Measurements from ENCODE around the gene ELAVL4.

ELAVL4 gene

DNA sequence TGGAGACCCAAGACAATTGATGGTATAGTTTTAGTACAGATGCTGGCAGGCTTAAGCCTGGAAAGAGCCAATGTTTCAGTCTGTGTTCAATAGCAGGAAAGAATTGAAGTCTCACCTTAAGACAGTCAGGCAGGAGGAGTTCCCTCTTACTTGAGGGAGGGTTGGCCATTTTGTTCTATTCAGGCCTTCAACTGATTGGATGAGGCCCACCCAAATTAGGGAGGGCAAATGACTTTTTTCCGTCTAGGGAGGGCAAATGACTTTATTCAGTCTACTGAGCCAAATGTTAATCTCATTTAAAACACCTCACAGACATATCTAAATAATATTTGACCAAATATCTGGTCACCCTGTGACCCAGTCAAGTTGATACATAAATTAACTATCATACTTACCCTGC, 31.4 kb upstream of the ELAVL4 start:
- Histone ChIP-seq H3K27ac (ENCODE audit: low read length, poor library complexity, severe bottlenecking) (no peak overlapping the region), H2AK5ac (ENCODE audit: low read length, severe bottlenecking) (no peak overlapping the region), H3K4me2 (ENCODE audit: low read length, poor library complexity, severe bottlenecking) (no peak overlapping the region), H2BK12ac (ENCODE audit: low read length in 2 of 2) (no peak overlapping the region), H3K23ac (ENCODE audit: low read length in 2 of 2) (no peak overlapping the region), H3K4ac (ENCODE audit: low read depth in 1 of 2, low read length in 2 of 2) (no peak overlapping the region), H3K79me1 (replicated peaks; ENCODE audit: low read length, poor library complexity, severe bottlenecking) (no peaks in the 10 kb centered on the region), H2BK120ac (ENCODE audit: low read depth, low read length) (no peak overlapping the region), H4K91ac (ENCODE audit: low read length) (no peak overlapping the region), H3K14ac (ENCODE audit: low read length in 2 of 2) (no peak overlapping the region), H3K9ac (ENCODE audit: low read length) (no peak overlapping the region), H3K4me3 (ENCODE audit: insufficient read depth in 1 of 2, low read depth in 1 of 2, low read length in 2 of 2) (no peak overlapping the region), H2BK5ac (ENCODE audit: low read depth, low read length, poor library complexity, severe bottlenecking) (no peak overlapping the region), H3K4me1 (ENCODE audit: control insufficient read depth, insufficient read depth, low read depth, low read length) (no peaks in the 10 kb centered on the region), H3K36me3 (ENCODE audit: control insufficient read depth in 1 of 2, insufficient read depth in 2 of 2, low read depth in 1 of 2, low read length in 2 of 2) (no peaks in the 10 kb centered on the region), H2AFZ (ENCODE audit: low read depth, low read length) (no peak overlapping the region), H2BK15ac (ENCODE audit: low read depth, poor library complexity, severe bottlenecking) (no peak overlapping the region), H4K8ac (ENCODE audit: low read length) (no peak overlapping the region), H3K18ac (ENCODE audit: low read depth in 1 of 2, low read length in 2 of 2) (no peak overlapping the region), H3K27me3 (ENCODE audit: control insufficient read depth in 1 of 2, insufficient read depth in 1 of 2, low read length in 2 of 2) (peaks cover 0 to 2% of the 10 kb centered on the region in 2 experiments), H3K9me3 (ENCODE audit: control insufficient read depth, low read length) (no peaks in the 10 kb centered on the region)
- 36% methylated on average over 1 of the region's 1 CpG for WGBS
- no peak for DNase-seq

DNA sequence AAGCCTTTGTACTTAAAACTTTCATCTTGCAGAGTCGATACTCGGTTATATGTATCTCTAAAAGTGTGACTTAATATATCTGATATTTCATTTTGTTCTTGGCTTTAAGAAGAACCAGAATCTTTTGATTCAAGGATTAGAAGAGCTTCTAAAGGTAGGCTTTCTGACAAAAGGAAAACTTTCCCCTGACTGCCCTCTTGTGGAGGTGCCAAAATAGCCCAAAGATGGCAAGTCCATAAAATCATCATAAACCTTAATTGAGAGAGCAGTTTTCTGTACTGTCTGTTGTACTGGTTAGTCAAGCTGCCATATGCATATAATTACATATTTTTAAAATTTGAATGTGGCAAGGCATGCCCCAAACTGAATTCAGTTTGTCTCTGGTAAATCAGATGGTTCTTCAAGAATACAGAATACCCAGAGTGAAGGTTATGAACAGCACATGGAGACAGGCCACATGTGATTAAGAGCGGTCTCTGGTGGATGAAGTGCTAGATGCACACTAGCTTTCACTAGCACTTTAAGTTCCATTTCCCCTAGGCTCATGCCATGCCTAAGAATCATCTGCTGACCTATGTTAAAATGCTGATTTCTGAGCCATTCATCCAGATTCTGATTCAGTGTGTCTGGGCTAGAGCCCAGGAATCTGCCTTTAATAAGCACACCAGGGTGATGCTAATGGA, 27.7 kb upstream of the ELAVL4 start:
- H4K8ac ChIP-seq (ENCODE audit: low read length): no peak overlapping the region
- no peak overlapping the region for H4K91ac ChIP-seq (ENCODE audit: low read length)
- H3K4ac ChIP-seq (ENCODE audit: low read depth in 1 of 2, low read length in 2 of 2): no peak overlapping the region
- H2AFZ ChIP-seq (ENCODE audit: low read depth, low read length): no peak overlapping the region
- H3K23ac ChIP-seq (ENCODE audit: low read length in 2 of 2): no peak overlapping the region
- H2BK15ac ChIP-seq (ENCODE audit: low read depth, poor library complexity, severe bottlenecking): no peak overlapping the region
- no peak for DNase-seq
- H3K18ac ChIP-seq (ENCODE audit: low read depth in 1 of 2, low read length in 2 of 2): no peak overlapping the region
- H3K36me3 ChIP-seq (ENCODE audit: control insufficient read depth in 1 of 2, insufficient read depth in 2 of 2, low read depth in 1 of 2, low read length in 2 of 2): no peaks in the 10 kb centered on the region
- H3K4me2 ChIP-seq (ENCODE audit: low read length, poor library complexity, severe bottlenecking): no peak overlapping the region
- H2BK12ac ChIP-seq (ENCODE audit: low read length in 2 of 2): no peak overlapping the region
- H3K9me3 ChIP-seq (ENCODE audit: control insufficient read depth, low read length): no peaks in the 10 kb centered on the region
- H3K79me1 ChIP-seq (replicated peaks; ENCODE audit: low read length, poor library complexity, severe bottlenecking): no peaks in the 10 kb centered on the region
- no peak overlapping the region for H2BK120ac ChIP-seq (ENCODE audit: low read depth, low read length)
- no peak overlapping the region for H3K4me3 ChIP-seq (ENCODE audit: insufficient read depth in 1 of 2, low read depth in 1 of 2, low read length in 2 of 2)
- H3K27ac ChIP-seq (ENCODE audit: low read length, poor library complexity, severe bottlenecking): no peak overlapping the region
- H3K14ac ChIP-seq (ENCODE audit: low read length in 2 of 2): no peak overlapping the region
- 60% methylated on average over 1 of the region's 3 CpGs for WGBS
- H3K9ac ChIP-seq (ENCODE audit: low read length): no peak overlapping the region
- H2AK5ac ChIP-seq (ENCODE audit: low read length, severe bottlenecking): no peak overlapping the region
- peaks cover 0 to 2% of the 10 kb centered on the region in 2 experiments for H3K27me3 ChIP-seq (ENCODE audit: control insufficient read depth in 1 of 2, insufficient read depth in 1 of 2, low read length in 2 of 2)
- no peaks in the 10 kb centered on the region for H3K4me1 ChIP-seq (ENCODE audit: control insufficient read depth, insufficient read depth, low read depth, low read length)
- H2BK5ac ChIP-seq (ENCODE audit: low read depth, low read length, poor library complexity, severe bottlenecking): no peak overlapping the region

DNA sequence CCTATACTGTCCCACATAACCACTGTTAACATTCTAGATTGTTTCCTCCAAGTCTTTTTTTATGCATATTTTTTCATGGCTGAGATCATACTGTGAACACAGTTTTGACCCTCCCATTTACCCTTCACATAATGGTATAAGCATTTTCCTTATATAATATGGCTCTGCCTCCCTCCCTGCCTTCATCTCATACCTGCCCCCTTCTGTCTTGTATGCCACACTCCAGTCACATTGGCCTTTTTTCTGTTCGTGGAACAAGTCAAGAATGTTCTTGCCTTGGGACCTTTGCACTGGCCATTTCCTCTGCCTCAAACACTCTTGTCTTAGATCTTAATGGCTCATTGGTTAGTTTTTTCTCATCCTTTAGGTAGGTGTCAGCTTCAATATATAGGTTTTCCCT, 24.3 kb upstream of the ELAVL4 start:
- H3K18ac ChIP-seq (ENCODE audit: low read depth in 1 of 2, low read length in 2 of 2): no peak overlapping the region
- H2BK5ac ChIP-seq (ENCODE audit: low read depth, low read length, poor library complexity, severe bottlenecking): no peak overlapping the region
- H2BK15ac ChIP-seq (ENCODE audit: low read depth, poor library complexity, severe bottlenecking): no peak overlapping the region
- H3K14ac ChIP-seq (ENCODE audit: low read length in 2 of 2): no peak overlapping the region
- H3K4ac ChIP-seq (ENCODE audit: low read depth in 1 of 2, low read length in 2 of 2): no peak overlapping the region
- H2AFZ ChIP-seq (ENCODE audit: low read depth, low read length): no peak overlapping the region
- no peaks in the 10 kb centered on the region for H3K9me3 ChIP-seq (ENCODE audit: control insufficient read depth, low read length)
- no peaks in the 10 kb centered on the region for H3K27me3 ChIP-seq (ENCODE audit: control insufficient read depth in 1 of 2, insufficient read depth in 1 of 2, low read length in 2 of 2)
- H4K8ac ChIP-seq (ENCODE audit: low read length): no peak overlapping the region
- H3K79me1 ChIP-seq (replicated peaks; ENCODE audit: low read length, poor library complexity, severe bottlenecking): no peaks in the 10 kb centered on the region
- no peak overlapping the region for H2BK120ac ChIP-seq (ENCODE audit: low read depth, low read length)
- no peak for DNase-seq
- no peak overlapping the region for H2BK12ac ChIP-seq (ENCODE audit: low read length in 2 of 2)
- no peak overlapping the region for H3K9ac ChIP-seq (ENCODE audit: low read length)
- no peak overlapping the region for H3K4me2 ChIP-seq (ENCODE audit: low read length, poor library complexity, severe bottlenecking)
- H2AK5ac ChIP-seq (ENCODE audit: low read length, severe bottlenecking): no peak overlapping the region
- WGBS: 56% methylated on average over 1 of the region's 1 CpG
- no peak overlapping the region for H4K91ac ChIP-seq (ENCODE audit: low read length)
- no peaks in the 10 kb centered on the region for H3K4me1 ChIP-seq (ENCODE audit: control insufficient read depth, insufficient read depth, low read depth, low read length)
- no peaks in the 10 kb centered on the region for H3K36me3 ChIP-seq (ENCODE audit: control insufficient read depth in 1 of 2, insufficient read depth in 2 of 2, low read depth in 1 of 2, low read length in 2 of 2)
- no peak overlapping the region for H3K4me3 ChIP-seq (ENCODE audit: insufficient read depth in 1 of 2, low read depth in 1 of 2, low read length in 2 of 2)
- no peak overlapping the region for H3K23ac ChIP-seq (ENCODE audit: low read length in 2 of 2)
- no peak overlapping the region for H3K27ac ChIP-seq (ENCODE audit: low read length, poor library complexity, severe bottlenecking)

DNA sequence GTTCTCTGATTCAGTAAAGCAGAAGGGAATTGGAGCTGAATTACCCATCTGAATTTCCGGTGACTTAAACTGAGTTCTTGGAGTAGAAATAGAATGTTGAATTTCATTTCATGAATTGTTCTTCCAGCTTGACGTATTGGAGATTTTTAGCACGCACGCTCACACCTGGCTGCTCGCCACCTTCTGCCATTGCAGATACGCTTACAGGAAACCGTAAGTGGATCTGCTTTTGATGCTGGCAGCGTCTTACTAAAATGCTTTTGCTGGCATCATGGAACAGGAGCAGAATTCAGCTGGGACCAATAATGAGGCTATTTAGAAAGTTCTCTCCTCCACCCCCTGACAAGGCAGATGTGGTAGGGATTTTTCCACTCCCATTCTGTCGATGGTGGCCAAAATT, 17.7 kb upstream of the ELAVL4 start:
- H3K36me3 ChIP-seq (ENCODE audit: control insufficient read depth in 1 of 2, insufficient read depth in 2 of 2, low read depth in 1 of 2, low read length in 2 of 2): no peaks in the 10 kb centered on the region
- H3K18ac ChIP-seq (ENCODE audit: low read depth in 1 of 2, low read length in 2 of 2): no peak overlapping the region
- H3K4me2 ChIP-seq (ENCODE audit: low read length, poor library complexity, severe bottlenecking): no peak overlapping the region
- no peak overlapping the region for H3K23ac ChIP-seq (ENCODE audit: low read length in 2 of 2)
- H2BK15ac ChIP-seq (ENCODE audit: low read depth, poor library complexity, severe bottlenecking): no peak overlapping the region
- no peak overlapping the region for H2BK12ac ChIP-seq (ENCODE audit: low read length in 2 of 2)
- DNase-seq: no peak
- H3K4me3 ChIP-seq (ENCODE audit: insufficient read depth in 1 of 2, low read depth in 1 of 2, low read length in 2 of 2): no peak overlapping the region
- no peak overlapping the region for H2BK120ac ChIP-seq (ENCODE audit: low read depth, low read length)
- no peak overlapping the region for H3K4ac ChIP-seq (ENCODE audit: low read depth in 1 of 2, low read length in 2 of 2)
- H4K91ac ChIP-seq (ENCODE audit: low read length): no peak overlapping the region
- no peak overlapping the region for H2AFZ ChIP-seq (ENCODE audit: low read depth, low read length)
- H3K14ac ChIP-seq (ENCODE audit: low read length in 2 of 2): no peak overlapping the region
- H4K8ac ChIP-seq (ENCODE audit: low read length): no peak overlapping the region
- H3K79me1 ChIP-seq (replicated peaks; ENCODE audit: low read length, poor library complexity, severe bottlenecking): no peaks in the 10 kb centered on the region
- H2BK5ac ChIP-seq (ENCODE audit: low read depth, low read length, poor library complexity, severe bottlenecking): no peak overlapping the region
- H3K4me1 ChIP-seq (ENCODE audit: control insufficient read depth, insufficient read depth, low read depth, low read length): no peaks in the 10 kb centered on the region
- no peak overlapping the region for H3K9ac ChIP-seq (ENCODE audit: low read length)
- H2AK5ac ChIP-seq (ENCODE audit: low read length, severe bottlenecking): no peak overlapping the region
- WGBS: 85% methylated on average over 9 of the region's 9 CpGs
- H3K27me3 ChIP-seq (ENCODE audit: control insufficient read depth in 1 of 2, insufficient read depth in 1 of 2, low read length in 2 of 2): no peaks in the 10 kb centered on the region
- no peak overlapping the region for H3K27ac ChIP-seq (ENCODE audit: low read length, poor library complexity, severe bottlenecking)
- H3K9me3 ChIP-seq (ENCODE audit: control insufficient read depth, low read length): no peaks in the 10 kb centered on the region

All from mesenchymal stem cell (in vitro differentiated cells and primary cell).